HG03196 (cell line): ENCODE measurements around the gene R3HDM1.
"Not testable (repeated sequence)": the region's sequence is repeated elsewhere in the genome, so short reads cannot be mapped to it uniquely, and the experiment has no call there.

Source experiments
- ATAC-seq: cut with Tn5 transposase; IDR thresholded peaks from one replicate; pipeline ENCODE4 v1.9.1; 2021; ENCODE audit not compliant: unreplicated experiment

Gene R3HDM1

DNA sequence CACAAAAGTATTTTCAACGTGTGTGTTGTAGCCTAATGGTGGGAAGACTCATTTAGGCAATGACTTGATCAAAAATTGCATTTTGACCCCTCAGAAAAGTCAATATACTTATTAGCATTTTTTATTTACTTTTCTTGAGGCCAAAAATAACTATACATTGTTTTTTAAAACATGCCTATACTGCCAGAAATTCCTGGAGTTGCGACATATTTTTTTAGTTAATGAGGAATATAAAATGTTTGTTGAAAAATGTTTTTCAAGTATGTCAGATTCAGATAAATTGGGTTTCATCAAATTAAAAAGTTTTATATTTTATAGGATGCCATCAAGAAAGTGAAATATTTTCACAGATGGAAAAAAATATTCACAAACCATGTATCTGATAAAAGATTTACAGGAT lies 39.6 kb downstream of the R3HDM1 start:
- ATAC-seq, result no peak

DNA sequence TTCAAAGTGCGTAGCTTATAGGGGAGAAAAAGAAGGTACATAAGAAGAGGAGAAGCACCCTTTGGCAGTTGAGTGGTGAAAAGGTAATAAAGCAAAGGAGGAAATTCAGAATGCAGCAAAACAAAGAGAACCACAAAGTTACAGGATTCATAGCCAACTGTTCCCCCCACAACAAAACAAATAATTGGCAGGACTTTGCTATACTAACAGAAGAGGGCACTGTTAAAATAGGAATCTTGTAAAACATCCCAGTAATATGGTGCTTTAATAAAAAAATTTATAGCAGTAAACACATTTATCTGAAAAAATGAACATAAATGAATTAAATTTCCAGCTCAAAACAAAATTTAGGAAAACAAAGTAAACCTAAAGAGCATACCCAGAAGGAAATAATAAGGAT lies 42.3 kb downstream of the R3HDM1 start:
- ATAC-seq, result no peak

GRCh38 chr2:135581282-135581681 lies 50.0 kb downstream of the R3HDM1 start:
- ATAC-seq, result no peak

DNA sequence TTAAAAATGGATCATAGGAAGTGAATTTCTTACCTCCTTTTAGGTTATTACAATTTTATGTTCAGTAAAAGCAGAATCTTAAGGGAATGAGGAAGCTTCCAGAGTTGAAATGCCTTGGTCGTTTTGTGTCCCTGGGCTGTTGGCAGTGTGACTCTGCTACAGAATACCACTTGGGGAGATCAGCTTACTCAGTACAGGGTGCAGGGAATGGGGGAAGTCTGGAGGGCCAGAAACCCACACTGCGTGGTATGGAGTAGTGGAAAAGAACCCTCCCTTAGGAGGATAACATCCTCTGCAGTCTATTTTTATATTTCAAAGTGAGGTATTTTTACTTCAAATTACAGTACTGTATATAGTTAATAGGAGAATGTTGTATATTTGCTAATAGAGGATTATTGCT lies 51.1 kb downstream of the R3HDM1 start:
- no peak for ATAC-seq

DNA sequence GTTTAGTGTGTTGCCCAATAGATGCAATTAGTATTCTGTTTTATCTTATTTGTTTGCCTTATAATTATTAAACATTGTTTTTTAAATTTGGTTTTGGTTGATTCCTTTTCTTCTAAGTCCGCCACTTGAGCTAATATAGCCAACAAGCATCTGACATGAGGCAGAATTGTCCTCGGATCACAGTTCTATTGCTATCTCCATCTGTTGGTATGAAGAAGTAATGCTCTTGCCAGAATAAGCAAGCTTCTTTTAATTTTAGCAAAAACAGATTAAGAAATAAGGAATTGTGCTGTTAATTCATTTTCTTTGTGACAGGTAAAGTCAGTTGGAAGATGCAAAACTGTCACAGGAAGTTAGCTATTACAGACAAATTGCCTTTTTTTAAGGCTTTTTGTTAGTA lies 54.3 kb downstream of the R3HDM1 start:
- ATAC-seq, result no peak

GRCh38 chr2:135586148-135586547 lies 54.9 kb downstream of the R3HDM1 start:
- ATAC-seq, result no peak

- no peak for ATAC-seq
These were observed 56.7 kb downstream of the R3HDM1 start for GRCh38 chr2:135587958-135588357.

DNA sequence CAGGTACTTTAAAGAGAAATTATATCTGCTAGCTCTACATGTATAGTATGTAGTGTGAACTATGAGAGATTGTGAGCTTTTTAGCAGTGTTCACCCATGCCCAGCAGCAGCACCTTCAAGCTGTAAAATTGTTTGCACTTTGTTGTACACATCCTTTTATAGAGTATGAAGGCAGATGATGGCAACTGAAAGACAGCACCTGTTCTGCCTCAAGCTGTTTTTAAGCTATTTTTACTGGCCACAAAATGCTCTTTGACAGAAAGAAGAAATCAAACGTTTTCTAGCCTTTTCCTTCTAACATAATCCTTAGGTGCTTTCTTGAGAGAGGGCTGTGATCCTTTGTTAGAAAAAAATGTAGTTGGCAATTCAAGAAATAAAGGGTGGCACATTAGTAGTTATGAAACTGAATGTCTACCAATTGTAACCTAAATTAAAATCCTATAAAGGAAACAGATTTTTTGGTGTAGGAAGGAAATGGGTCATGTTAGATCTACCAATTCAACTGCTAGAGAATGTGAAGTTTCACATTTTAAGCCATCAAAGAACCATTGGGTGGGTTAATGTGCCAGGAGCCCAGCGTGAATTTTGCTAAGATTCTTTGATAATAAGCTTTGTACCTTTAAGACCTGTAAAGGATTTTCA lies 59.5 kb downstream of the R3HDM1 start:
- ATAC-seq, result no peak

GRCh38 chr2:135600915-135601314 lies 69.6 kb downstream of the R3HDM1 start:
- no peak for ATAC-seq

- ATAC-seq, result no peak
These were observed 72.3 kb downstream of the R3HDM1 start for GRCh38 chr2:135603543-135603942.

- no peak for ATAC-seq
These were observed 76.3 kb downstream of the R3HDM1 start for GRCh38 chr2:135607561-135607960.

- no peak for ATAC-seq
These were observed 81.0 kb downstream of the R3HDM1 start for GRCh38 chr2:135612319-135612718.

DNA sequence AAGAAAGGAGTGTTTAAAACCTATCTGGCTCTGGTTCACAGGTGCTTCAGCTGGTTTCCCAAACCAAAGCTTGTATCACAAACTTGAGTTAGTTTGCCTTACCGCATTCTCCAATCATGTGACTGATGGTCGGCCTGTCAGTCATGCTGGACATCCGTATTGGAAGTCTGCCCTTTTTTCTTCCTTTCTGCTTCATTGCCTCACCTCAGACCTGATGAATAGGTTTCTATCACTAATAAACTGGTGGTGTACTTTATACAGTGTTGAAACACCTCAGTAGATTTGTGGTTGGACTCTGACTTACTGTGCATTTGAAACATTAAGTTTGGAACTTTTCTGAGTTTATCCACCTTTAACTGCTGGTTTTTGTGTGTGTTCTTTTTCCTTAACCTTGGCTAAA lies 84.1 kb downstream of the R3HDM1 start:
- ATAC-seq, result no peak

- no peak for ATAC-seq
These were observed 86.3 kb downstream of the R3HDM1 start for GRCh38 chr2:135617501-135618015.

DNA sequence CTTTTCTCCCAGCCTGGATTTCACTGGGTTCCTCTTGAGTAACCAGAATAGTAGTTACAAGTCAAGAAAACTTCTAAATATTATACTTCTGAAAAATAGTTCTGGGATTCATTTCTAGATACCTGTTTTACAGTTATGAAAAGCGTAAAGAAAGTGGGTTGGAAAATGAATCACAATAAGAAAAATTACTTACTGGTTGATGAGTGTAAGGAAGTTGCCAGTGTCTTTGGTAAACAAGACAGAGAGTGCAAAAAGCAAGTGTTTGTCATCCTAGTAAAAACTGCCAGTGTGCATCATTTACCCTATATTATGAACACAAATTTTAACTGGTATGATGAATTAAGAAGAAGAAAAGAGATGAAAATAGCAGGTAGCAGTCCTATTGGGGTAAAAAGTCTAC lies 88.9 kb downstream of the R3HDM1 start:
- no peak for ATAC-seq

GRCh38 chr2:135629520-135629919 lies 98.2 kb downstream of the R3HDM1 start:
- no peak for ATAC-seq

- ATAC-seq, result not testable (repeated sequence)
These were observed 98.8 kb downstream of the R3HDM1 start for GRCh38 chr2:135630034-135630433.

DNA sequence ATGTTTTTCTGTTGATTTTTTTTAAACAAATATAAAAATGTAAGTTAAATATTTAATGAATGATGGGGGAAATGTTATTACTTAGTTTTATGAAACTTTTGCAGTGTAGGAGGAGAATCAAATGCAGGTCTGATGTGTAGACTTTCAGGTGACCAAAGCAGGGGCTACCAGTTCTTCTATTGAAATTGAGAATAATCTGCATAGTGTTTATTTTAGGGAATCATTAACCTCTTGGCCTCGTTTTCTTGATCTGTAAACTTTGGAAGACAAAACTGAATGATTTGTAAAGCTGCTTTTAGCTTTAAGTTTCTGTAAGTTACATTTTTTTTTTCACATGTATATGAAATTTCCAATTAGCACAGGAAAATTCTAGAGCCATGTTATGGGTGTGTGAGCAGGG lies 99.2 kb downstream of the R3HDM1 start:
- ATAC-seq, result no peak

DNA sequence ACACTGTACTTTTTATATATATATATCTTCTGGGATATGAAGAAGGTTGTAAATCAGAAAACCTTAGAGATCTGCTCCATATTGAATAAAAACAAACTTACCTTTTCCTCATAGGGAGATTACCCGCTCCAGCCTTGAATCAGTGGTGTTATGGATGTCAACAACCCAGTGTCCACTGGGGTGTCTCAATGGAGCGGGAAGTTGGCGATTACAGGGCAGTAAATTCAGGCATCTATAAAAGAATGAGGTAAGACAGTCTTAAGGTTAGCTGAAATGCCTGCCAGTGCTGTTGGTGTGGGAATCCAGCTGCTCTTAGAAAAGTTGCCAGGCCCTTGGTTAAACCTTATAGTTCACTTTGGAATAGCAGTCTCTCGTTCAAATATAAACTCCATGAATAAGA lies 102.3 kb downstream of the R3HDM1 start:
- no peak for ATAC-seq

- ATAC-seq, result no peak
These were observed 104.0 kb downstream of the R3HDM1 start for GRCh38 chr2:135635212-135635835.

- no peak for ATAC-seq
These were observed 105.7 kb downstream of the R3HDM1 start for GRCh38 chr2:135636982-135637381.

GRCh38 chr2:135637456-135638087 lies 106.3 kb downstream of the R3HDM1 start:
- ATAC-seq, result no peak
